HL-60 (cell line): ENCODE results near the gene DNAJB8.

Experiments used
- CTCF ChIP-seq: IDR thresholded peaks from one replicate; pipeline ENCODE4 v1.5.1; 2011; ENCODE audit warnings: low read length, control low read depth, inconsistent platforms; ENCODE audit not compliant: insufficient read depth
- GABPA ChIP-seq: IDR thresholded peaks from 2 replicates; pipeline ENCODE4 v1.6.1; 2012; ENCODE audit warnings: low read depth
- POLR2AphosphoS5 ChIP-seq: IDR thresholded peaks from 2 replicates; pipeline ENCODE4 v1.6.1; 2012; ENCODE audit warnings: low read depth
- REST ChIP-seq: IDR thresholded peaks from 2 replicates; pipeline ENCODE4 v1.6.1; 2012; ENCODE audit warnings: low read depth; ENCODE audit not compliant: insufficient replicate concordance
- SPI1 ChIP-seq: IDR thresholded peaks from 2 replicates; pipeline ENCODE4 v1.6.1; 2012; ENCODE audit warnings: low read depth, mild to moderate bottlenecking, borderline replicate concordance

GRCh38 chr3:128478576-128479506, 12.2 kb upstream of the DNAJB8 start:
- TF ChIP-seq POLR2AphosphoS5 = no peak
- no peak for TF ChIP-seq CTCF
- TF ChIP-seq GABPA = no peak
- TF ChIP-seq REST = no peak
- no peak for TF ChIP-seq SPI1
